Coronary artery (tissue), 2 donors: ENCODE data around the gene PXDN.
A peak's percentile ranks its signal among the peaks of the same experiment; 100 is the strongest.

Experiments used
- DNase-seq: peaks from one replicate; pipeline ENCODE4 v3.0.0-alpha.2; 2017; ENCODE audit warnings: low spot score
- H3K27ac ChIP-seq, 2 donors: fragments of 200-600 bp; sonication (generic); one replicate each; pipeline ENCODE4 v1.5.1; 2016 to 2019
- H3K4me3 ChIP-seq: fragments of 200-600 bp; sonication (generic); 2 replicates; pipeline ENCODE4 v1.5.1; 2016; ENCODE audit warnings: mild to moderate bottlenecking, moderate library complexity
- CTCF ChIP-seq: fragments of 200-600 bp; sonication (generic); IDR thresholded peaks from one replicate; pipeline ENCODE4 v1.5.1; 2019; ENCODE audit warnings: antibody characterized with exemption

PXDN gene

GRCh38 chr2:1598800-1599199, 145.5 kb downstream of the PXDN start:
- no peak for TF ChIP-seq CTCF
- Histone ChIP-seq H3K4me3 (no peak overlapping the region), H3K27ac (no peak overlapping the region)
- DNase-seq = peak; percentile 55

GRCh38 chr2:1598041-1598710, 146.1 kb downstream of the PXDN start:
- H3K27ac ChIP-seq = no peak overlapping the region
- TF ChIP-seq CTCF = no peak
- peak; percentile 64 for DNase-seq
- no peak overlapping the region for H3K4me3 ChIP-seq

GRCh38 chr2:1595274-1595673, 149.0 kb downstream of the PXDN start:
- TF ChIP-seq CTCF = no peak
- Histone ChIP-seq H3K4me3 (no peak overlapping the region), H3K27ac (no peak overlapping the region)
- no peak for DNase-seq

GRCh38 chr2:1594373-1595171, 149.7 kb downstream of the PXDN start:
- no peak overlapping the region for H3K27ac ChIP-seq
- DNase-seq = peak; percentile 52
- H3K4me3 ChIP-seq = no peak overlapping the region
- no peak for TF ChIP-seq CTCF

- TF ChIP-seq CTCF = no peak
- Histone ChIP-seq H3K27ac (peak overlapping the region in 1 of 2 donors; percentile 13), H3K4me3 (no peak overlapping the region)
- no peak for DNase-seq
These were observed 150.3 kb downstream of the PXDN start for GRCh38 chr2:1594123-1594372.

GRCh38 chr2:1593371-1594122, 150.8 kb downstream of the PXDN start:
- no peak for TF ChIP-seq CTCF
- peak overlapping the region; percentile 13 to 20 for H3K27ac ChIP-seq
- no peak overlapping the region for H3K4me3 ChIP-seq
- DNase-seq = peak; percentile 75
